AG08396 (cell line): ENCODE measurements around the gene APEH.
A peak's percentile ranks its signal among the peaks of the same experiment; 100 is the strongest.
"Not testable (repeated sequence)": the region's sequence is repeated elsewhere in the genome, so short reads cannot be mapped to it uniquely, and the experiment has no call there.

Experiments
- DNase-seq: peaks from one replicate; pipeline ENCODE4 v3.0.0; 2012; ENCODE audit warnings: low spot score, mixed read lengths

APEH gene

DNA sequence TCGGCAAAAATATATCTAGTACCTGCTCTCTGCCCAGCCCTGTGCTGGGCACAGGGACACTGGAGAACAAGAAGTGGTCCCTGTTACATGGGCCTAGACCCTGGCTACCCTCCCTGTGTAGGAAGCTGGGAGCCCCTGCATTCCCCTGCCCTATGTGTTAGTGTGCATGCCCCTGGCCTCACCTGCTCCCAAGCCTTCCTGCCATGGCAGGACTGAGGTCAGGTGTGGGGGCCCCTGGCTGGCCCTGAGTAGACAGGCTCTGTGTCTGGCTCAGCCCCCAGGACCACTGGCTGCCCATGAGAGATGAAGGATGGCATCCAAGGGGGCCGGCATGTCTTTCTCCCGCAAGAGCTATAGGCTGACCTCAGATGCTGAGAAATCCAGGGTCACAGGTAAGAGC is 16.7 kb downstream of the APEH start:
- DNase-seq, result not testable (repeated sequence)

DNA sequence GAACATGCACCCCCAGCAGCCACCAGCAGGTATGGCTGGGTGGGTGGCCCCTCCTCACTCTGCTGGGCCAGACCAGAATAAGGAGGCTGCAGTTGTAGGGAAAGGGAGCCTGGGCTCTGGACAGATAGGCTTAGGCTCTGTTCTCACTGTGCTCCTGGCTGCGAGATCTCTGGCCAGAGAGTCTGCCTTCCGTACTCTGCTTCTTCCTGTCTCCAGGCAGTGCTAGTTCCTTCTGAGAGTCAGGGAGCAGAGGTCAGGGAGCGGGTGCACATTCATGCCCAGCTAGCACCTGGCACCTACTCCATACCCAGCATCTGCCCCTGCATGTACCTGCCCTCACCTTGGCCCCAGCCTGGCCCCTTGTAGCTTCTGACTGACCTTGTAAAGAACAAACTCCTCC is 17.3 kb downstream of the APEH start:
- not testable (repeated sequence) for DNase-seq

DNA sequence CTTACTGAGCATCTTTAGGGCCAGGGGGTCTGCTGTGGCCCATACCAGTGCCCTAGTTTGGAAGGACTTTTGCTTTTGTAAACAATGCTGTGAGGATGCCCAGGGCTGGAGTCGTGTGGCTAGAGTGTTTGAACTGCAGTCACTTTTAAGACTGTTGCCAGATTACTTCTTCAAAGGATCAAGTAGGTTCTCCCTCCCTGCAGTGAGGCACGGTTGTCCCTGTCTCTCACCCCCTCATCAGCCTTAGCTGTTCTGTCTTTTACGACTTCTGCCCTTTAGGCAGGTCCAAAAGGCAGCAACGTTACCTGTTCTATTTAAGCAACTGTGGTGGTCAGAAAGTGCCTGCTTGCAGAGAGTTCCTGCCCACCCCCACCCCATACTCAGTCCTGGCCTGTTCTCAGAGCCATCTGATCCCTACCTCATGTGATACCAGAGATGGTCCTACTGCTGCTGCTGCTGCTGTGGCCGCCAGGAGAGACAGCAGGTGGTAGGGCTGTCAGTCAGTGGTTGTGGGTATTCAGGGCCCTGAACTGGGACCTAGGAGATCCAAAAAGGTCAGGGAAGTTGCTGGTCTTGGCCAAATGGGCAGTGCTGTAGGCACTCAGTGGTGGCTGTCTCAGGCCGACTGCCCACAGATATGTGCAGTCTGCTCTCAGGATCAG is 20.4 kb downstream of the APEH start:
- DNase-seq, result not testable (repeated sequence)

DNA sequence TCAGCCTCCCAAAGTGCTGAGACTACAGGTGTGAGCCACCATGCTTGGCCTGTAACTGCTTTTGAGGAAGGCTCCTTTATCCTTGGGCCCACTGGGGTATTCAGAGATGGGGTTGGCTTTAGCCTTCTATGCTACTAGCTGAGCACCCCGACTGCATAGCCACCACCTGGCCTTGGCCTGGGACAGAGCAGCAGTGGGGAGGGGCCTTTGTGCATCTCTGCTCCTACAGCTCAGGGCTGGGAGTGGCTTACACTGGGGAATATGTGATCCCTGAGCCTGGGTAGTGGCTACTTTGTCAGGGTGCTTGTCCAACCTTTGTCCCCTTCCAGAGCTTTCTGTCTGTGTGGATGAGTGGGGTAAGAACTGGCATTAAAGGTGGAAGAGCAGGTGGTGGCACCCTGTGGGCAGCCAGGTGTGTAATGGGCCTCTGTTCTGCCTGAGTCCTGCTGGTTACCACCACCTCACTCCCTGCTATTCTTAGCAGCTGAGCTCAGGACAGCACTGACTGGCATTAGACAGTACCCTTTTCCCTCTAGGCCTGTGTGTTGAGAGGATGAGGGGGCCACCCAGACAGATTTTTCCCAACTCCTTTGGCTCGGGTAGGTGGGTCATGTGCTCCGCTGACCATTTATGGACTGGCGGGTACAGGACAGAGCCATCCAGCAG is 21.3 kb downstream of the APEH start:
- not testable (repeated sequence) for DNase-seq

DNA sequence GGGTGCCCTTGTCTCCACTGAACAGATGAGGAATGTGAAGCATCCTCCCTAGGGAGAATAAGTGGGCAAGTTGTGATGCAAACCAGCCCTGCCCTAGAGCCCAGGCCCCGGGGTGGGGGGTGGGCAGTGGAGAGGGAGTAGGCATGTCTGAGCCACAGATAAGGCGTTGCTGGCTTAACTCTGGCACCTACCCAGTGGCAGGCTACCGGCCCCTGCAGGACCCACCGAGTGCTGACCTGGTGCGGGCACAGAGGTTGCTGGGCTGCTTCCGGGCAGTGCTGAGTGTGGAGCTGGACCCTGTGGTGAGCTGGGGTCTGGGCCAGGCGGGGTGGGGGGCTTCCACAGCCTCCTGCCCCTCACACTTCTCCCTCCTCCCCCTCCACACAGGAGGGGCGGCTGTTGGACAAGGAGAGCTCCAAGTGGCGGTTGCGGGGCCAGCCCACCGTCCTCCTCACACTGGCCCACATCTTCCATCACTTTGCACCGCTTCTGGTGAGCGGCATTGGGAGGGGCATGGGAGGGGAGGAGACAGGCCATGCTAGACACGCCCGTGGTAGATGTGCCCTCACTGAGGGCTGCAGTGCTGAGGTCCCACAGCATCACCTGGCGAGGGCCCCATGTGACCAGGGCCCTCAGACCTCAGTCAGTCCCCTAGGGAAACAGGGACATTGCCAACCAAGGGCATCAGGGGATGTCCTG is 25.3 kb downstream of the APEH start:
- no peak for DNase-seq

DNA sequence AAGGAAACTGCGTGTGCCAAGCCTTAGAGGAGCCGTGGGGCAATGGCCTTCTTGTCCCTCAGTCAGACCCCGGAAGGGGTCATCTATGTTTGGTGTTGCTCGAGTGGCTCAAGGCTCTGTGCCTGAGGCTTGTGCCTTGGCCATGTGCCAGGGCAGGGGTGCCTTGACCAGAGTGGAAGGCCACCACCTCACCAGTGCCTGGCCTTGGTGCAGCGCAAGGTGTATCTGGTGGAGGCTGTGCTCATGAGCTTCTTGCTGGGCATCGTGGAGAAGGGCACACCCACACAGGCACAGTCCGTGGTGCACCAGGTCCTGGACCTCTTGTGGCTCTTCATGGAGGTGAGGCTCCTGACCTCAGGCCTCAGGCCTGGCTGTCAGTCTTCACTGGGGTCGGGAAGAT is 25.9 kb downstream of the APEH start:
- no peak for DNase-seq

DNA sequence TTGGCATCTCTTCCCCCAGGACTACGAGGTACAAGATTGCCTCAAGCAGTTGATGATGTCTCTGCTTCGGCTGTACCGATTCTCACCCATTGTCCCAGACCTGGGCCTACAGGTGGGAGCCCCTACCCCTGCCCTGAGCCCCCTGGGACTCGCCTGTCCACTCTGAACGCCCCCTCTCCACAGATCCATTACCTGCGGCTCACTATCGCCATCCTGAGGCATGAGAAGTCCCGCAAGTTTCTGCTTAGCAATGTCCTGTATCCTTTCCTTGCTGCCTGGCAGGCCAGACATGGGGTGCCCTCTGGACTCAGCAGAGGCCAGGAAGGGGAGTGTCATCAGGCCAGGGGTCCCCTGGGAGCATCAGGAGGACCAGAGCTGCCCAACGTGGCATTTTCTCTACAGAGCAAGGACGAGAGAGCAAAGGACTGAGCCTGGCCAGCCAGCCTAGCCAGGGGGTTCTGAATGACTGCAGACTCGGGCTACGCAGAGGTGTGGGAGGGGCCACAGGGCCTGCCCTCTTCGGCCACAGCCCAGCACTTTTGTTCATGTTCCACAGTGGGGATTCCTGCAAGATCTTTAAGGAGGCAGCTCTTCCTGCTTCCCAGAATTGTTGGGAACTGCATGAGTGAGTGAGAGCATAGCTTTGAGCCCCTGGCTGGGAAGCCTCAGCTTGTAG is 26.4 kb downstream of the APEH start:
- DNase-seq, result no peak

DNA sequence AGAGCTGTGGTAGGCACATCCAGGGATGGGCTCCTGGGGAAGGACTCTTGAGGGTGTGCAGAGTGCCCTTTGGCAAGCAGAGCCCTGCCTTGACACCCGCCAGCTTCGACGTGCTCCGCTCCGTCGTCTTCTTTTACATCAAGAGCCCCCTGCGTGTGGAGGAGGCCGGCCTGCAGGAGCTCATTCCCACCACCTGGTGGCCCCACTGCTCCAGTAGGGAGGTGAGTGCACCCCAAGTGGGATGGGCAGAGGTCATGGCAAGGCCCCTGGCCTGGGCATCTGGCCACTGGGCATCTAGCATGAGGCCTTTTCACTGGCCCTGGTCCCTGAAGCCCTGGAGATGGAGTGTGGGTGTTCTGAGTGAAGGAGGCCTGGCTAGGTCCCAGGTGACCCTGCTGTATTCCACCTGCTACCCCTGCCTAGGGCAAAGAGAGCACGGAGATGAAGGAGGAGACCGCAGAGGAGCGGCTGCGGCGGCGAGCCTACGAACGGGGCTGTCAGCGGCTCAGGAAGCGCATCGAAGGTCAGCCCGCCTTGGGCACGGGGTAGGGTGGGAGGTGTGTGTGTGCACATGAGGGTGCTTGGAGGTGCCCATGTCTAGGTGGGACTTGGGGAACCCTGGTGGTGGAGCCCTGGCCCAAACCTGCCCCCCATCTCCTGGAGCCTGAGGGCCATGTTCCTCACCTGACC is 27.4 kb downstream of the APEH start:
- DNase-seq, result peak; percentile 49

DNA sequence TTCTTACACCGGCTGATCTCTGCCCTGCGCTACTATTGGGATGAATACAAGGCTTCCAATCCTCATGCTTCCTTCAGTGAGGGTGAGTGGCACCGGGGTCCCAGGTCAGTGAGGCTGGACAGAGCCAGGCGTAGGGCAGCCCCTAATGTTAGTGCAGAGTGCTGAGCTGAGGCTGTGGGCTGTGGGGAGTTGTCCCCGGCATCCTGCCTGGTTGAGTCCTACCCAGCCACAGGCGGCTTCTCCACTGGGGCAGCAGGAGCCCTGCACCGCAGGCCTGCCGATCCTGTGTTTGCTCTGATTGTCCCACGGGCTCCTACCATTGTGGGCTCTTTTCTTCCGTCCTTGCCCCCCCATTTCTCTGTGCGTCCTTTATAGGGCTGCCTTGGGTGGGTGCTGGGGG is 28.5 kb downstream of the APEH start:
- no peak for DNase-seq

DNA sequence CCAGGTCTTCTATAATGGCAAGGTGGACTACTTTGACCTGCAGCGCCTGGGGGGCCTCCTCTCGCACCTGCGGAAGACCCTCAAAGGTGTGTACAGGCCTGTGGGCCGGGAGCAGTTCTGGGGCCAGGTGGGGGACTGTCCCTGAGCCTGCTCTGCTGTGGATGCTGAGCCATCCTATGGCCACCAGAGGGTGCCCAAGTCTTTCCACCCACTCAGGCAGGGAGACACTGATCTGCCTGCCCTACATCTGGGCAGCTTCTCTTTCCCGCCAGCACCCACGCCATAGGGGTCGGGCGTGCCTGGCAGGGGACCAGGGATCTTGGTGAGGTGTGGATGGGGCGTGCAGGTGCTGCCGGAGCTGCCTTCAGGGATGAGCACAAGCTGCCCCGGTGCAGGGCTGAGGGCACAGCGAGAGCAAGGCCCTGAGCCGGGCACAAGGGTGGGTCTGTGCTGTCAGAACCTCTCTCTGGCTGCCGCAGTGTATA is 29.3 kb downstream of the APEH start:
- DNase-seq, result peak; percentile 91

DNA sequence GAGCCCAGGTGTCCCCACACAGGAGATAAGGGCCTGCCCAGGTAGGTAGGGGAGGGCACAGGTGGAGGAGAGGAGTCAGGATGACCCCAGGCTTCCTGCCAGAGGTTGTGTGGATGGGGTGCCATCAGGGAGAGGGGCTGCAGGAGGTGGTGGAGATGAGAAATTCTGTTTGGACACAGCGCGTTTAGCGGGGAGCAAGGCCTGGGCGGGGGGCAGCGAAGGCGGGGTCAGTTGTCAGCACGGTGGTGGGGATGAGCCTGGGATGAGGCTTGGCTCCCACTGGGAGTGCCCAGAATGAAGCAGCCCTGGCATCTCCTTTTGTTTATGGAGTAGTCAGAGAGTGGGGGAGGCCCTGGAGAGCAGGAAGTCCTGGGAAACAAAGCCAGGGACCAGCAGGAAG is 29.8 kb downstream of the APEH start:
- no peak for DNase-seq

DNA sequence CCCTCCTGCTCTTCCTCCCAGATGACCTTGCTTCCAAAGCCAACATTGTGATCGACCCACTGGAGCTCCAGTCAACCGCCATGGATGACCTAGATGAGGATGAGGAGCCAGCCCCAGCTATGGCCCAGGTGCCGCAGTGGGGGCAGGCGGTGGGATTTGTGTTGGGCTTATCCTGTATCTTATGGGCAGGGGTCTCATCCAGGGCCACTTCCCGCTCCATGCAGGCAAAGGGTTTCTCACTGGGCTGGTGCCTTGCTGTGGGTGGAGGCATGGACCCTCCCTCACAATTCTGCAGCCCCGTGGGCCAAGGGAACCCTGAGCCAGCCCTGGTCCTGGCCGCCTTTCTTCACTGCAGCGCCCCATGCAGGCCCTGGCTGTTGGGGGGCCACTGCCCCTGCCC is 30.5 kb downstream of the APEH start:
- DNase-seq, result no peak

DNA sequence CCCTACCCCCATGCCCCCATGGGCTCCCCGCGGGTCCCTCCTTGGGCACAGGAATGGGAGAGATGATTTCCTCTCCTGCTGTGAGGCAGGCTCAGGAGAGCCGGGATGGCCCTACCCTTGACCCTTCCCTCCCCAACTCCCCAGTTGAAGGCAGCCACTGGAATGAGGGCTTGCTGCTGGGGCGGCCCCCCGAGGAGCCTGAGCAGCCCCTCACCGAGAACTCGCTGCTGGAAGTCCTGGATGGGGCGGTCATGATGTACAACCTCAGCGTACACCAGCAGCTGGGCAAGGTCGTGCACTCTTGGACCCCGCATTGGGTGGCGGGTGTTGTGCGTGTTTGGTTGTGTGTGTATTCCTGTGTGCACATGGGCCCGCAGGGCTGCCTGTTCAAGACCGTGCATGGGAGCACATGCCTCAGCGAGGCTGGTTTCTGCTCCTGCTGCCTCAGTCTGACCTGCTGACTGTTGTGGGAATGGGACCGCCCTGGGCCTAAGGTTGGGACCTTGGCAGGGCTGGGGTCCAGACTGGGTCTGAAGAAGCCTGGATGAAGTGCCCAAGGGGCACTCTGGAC is 31.3 kb downstream of the APEH start:
- no peak for DNase-seq

DNA sequence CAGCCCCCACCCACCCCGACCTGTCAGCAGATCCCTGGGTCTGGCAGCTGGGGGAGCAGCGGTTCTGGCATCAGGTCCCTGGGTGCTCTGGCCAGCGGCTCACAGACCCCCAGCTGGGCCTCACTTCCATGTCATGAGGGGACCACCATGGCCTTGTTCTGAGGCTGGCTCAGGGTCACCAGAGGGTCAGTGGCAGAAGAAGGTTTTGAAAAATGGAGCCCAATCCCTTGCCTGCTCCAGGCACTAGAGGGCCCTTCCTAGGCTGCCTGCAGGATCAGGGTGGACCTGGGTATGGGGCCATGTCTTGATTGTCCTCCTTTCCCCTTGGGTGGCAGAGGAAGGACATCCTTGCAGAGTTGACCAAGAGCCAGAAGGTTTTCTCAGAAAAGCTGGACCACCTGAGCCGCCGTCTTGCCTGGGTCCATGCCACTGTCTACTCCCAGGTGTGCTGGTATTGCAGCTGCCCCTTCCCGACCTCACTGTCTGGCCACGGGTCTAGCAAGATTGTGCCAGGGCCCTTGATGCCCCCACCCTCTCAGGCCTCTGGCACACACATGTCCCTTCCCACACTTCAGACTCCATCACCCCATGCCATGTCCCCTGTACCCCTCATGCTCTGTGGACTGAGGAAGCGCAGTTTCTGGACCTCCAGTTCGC is 32.4 kb downstream of the APEH start:
- DNase-seq, result no peak

DNA sequence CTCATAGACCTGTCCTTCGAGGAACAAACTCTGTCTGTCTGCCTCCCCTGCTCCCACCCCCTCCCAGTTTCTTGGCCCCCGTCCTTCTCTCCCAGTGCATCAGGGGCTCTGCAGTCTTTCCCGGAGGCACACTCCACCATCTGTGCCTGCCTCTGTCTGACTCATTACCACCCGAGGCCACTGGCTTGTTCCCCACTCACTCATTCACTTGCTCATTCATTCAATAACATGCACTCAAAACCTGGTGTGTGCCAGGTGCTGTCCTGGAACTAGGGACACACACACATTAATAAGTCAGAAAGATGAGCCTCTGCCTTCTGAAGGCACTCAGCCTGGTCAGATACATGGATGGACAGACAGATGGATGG is 32.9 kb downstream of the APEH start:
- DNase-seq, result no peak

DNA sequence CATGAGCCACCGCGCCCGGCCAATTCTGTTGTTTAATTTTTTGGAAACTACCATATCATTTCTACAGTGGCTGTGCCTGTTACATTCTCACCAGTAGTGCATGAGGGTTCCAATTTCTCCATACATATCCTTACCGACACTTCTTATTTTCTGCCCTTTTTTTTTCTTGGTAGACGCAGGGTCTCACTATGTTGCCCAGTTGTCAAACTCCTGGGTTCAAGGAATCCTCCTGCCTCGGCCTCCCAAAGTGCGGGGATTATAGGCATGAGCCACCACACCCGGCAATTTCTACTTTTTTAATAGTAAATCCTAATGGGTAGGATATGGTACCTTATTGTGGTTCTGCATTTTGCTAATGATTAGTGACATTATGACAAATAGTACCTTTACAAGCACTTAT is 35.7 kb downstream of the APEH start:
- DNase-seq, result no peak

DNA sequence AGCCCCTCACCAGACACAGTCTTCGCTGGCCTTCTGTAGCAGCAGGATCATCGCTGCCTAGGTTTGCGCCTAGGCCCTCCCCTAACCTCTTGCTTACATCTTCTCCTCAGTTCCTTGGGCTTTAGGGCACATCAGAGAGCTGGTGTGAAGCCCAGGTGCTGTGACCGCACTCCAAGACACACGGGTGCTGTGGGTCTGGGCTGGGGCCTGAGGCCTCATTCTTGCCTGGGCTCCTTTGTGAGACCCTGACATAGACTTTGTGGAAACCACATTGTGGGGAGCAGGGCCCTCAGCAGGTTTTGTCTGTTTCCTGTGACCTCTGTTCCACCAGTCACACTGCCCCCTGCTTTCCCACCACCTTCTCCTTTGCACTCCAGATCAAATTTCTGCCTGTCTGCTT is 37.3 kb downstream of the APEH start:
- DNase-seq, result no peak

DNA sequence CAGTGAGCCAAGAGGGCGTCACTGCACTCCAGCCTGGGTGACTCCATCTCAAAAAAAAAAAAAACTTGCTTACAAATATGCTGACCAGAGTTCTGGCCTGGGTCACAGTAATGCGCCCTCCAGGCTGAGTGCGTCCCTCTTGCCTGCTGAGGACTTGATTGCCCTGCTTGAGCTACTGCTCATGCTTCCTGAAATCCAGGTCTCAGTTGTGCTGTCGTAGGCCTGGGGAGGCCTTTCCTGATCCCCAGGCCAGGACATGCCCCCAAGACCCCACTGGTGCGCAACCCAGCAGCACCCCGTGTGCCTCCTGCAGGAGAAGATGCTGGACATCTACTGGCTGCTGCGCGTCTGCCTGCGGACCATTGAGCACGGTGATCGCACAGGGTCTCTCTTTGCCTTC is 38.0 kb downstream of the APEH start:
- no peak for DNase-seq

DNA sequence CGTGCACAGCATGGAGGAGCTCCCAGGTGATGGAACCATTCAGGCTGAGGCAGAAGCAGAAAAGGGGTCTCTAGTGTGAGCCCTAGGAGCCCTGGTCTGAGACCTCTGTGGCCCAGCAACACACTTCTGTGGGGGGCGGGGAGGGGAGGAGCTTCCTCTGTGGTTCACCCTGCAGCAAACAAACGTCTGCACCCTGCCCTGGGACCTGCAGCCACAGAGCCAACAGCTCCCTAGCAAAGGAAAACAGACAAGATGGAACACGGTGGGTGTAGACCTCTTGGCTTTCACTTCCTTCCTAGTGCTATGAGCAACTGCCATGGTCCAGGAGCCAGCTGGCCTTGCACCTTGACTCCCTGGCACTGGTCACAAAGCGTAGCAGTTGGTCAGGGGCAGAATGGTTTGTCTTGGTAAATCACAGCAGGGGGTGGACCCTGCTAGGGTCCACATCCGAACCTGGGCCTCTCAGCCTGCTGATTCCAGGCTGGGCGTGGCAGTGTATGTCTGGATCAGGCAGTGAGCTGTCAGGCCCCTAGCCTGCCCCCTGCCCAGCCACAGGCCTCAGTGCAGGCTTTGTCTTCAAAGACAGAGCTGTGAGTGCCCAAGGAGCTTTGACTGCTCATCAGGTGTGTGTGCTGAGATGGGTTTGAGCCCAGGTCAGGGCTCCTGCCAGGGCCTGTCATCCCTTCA is 38.6 kb downstream of the APEH start:
- DNase-seq, result no peak

DNA sequence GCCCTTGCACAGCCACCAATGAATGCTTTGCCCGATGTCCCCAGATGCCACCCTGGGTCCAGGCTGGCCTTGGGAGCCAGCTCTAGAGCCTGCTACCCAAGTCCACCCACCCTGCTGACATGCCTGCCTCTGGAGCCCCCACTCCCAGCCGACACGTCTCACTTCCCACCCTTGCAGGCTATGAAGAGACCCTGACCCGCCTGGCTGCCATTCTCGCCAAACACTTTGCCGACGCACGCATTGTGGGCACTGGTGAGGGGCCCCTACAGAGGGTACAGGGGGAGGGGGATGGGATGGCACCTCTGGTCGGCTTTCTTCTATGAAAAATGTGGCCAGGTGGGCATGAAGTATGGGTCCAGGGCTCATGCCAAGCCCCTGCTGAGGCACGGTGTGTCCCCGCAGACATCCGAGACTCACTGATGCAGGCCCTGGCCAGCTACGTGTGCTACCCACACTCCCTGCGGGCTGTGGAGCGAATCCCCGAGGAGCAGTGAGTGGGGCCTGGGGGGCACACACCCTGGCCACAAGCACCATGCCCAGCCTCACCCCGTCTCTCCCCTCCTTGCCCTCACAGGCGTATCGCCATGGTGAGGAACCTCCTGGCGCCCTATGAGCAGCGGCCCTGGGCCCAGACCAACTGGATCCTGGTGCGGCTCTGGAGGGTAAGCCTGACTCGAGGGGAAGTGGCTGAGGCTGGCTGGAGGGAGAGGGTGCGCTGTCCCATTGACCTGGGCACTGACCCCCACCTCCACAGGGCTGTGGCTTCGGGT is 39.4 kb downstream of the APEH start:
- no peak for DNase-seq
